ENCODE measurements around the gene RAD51B.

DNA sequence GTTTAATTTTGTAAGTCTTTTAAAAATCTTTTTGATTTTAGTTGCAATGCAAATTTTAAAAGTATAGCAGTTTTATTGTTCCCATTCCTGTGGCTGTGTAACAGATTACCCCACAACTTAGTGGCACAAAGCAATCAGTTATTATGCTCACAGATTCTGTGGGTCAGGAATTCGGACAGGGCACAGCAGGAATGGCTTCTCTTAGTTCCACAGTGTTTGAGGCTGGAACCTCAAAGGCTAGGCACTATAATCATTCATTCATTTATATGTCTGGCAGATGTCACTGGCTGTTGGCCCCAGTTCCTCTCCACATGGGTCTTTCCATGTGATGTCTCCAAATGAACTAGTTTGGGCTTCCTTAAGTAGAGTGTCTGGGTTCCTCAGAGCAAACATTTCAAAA is 193.3 kb downstream of the RAD51B start:
- TF ChIP-seq POLR2A (IDR thresholded peaks at IDR 0.05): no peak
- TF ChIP-seq, protein P1, sequence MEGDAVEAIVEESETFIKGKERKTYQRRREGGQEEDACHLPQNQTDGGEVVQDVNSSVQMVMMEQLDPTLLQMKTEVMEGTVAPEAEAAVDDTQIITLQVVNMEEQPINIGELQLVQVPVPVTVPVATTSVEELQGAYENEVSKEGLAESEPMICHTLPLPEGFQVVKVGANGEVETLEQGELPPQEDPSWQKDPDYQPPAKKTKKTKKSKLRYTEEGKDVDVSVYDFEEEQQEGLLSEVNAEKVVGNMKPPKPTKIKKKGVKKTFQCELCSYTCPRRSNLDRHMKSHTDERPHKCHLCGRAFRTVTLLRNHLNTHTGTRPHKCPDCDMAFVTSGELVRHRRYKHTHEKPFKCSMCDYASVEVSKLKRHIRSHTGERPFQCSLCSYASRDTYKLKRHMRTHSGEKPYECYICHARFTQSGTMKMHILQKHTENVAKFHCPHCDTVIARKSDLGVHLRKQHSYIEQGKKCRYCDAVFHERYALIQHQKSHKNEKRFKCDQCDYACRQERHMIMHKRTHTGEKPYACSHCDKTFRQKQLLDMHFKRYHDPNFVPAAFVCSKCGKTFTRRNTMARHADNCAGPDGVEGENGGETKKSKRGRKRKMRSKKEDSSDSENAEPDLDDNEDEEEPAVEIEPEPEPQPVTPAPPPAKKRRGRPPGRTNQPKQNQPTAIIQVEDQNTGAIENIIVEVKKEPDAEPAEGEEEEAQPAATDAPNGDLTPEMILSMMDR (IDR thresholded peaks at IDR 0.05): no peak
